Kidney (tissue), 14 donors: ENCODE results near the gene MX1. TPM values are rescaled to one million over a fixed set of nuclear protein-coding genes. Genes with fewer than 3 reads are reported as not detected.

Experiments used
- DNase-seq, 5 donors: peaks; one replicate each; pipeline ENCODE4 v3.0.0-alpha.2; 2013 to 2020
- FAIRE-seq: peaks from 2 replicates; lab custom pipeline; 2012; peaks lifted over from hg19 to GRCh38; lab: Jason Lieb, UNC
- H3K27ac ChIP-seq, 2 donors: one replicate each; pipeline ENCODE4 v1.7.0; 2013; ENCODE audit warnings: low read depth in 2 of 2, low read length in 2 of 2, inconsistent platforms in 1 of 2
- H3K27me3 ChIP-seq: one replicate; pipeline ENCODE4 v1.7.1; 2013; ENCODE audit warnings: low read length, inconsistent platforms; ENCODE audit not compliant: control insufficient read depth, insufficient read depth
- H3K36me3 ChIP-seq, 3 donors: one replicate each; pipeline versions ENCODE4 v1.7.0 to v1.7.1; 2013; ENCODE audit warnings: low read length in 3 of 3, control low read depth in 1 of 3, inconsistent platforms in 1 of 3; ENCODE audit not compliant: insufficient read depth in 3 of 3, control insufficient read depth in 2 of 3
- H3K4me1 ChIP-seq, 3 donors: one replicate each; pipeline versions ENCODE4 v1.7.0 to v1.7.1; 2013; ENCODE audit warnings: low read length in 3 of 3, inconsistent platforms in 1 of 3, low read depth in 1 of 3; ENCODE audit not compliant: control insufficient read depth in 2 of 3, insufficient read depth in 2 of 3
- H3K4me3 ChIP-seq, 3 donors: one replicate each; pipeline versions ENCODE4 v1.7.0 to v1.8.1; 2013; ENCODE audit warnings: low read length in 3 of 3, control low read depth in 1 of 3, inconsistent platforms in 1 of 3
- H3K9ac ChIP-seq, 3 donors: one replicate each; pipeline versions ENCODE4 v1.7.0 to v1.7.1; 2013; ENCODE audit warnings: low read length in 3 of 3, control low read depth in 1 of 3, inconsistent platforms in 1 of 3
- H3K9me3 ChIP-seq, 3 donors: one replicate each; pipeline versions ENCODE4 v1.7.0 to v1.7.1; 2013; ENCODE audit warnings: low read length in 3 of 3, control low read depth in 1 of 3, inconsistent platforms in 1 of 3; ENCODE audit not compliant: control insufficient read depth in 2 of 3, insufficient read depth in 1 of 3
- intact Hi-C: fragments of 100-400 bp; cut with DNase I; formaldehyde crosslinking; loops from one replicate; pipeline ENCODE4 v1.11.1; 2022
- polyA plus RNA-seq: library from polyadenylated mRNA; stranded (reverse); fragments of 350-450 nt; fragmentation: Illumina TruSeq; extraction: RNeasy Lipid Tissue Mini Kit (QIAGEN cat#74804); gene quantifications from one replicate; pipeline ENCODE4 v1.2.3, GENCODE V29; 2014; ENCODE audit warnings: low read depth, low replicate concordance; ENCODE audit not compliant: insufficient read depth
- total RNA-seq: library from RNA; stranded (reverse); fragmentation: NEBNext Ultra II Directional; extraction: Animal tissue kit (Norgen Biotek cat#: 25700); gene quantifications from one replicate; pipeline ENCODE4 v1.2.1, GENCODE V29; 2021
- TF ChIP-seq, protein P1 (sequence below): IDR thresholded peaks from 3 replicates; pipeline ENCODE4 v1.5.1; 2012; ENCODE audit warnings: mild to moderate bottlenecking, moderate library complexity, borderline replicate concordance; ENCODE audit not compliant: insufficient read depth; ENCODE audit errors: extremely low read depth
- donor health status: control.
- donor health status: control.
- donor health status: control.
- donor health status: control.
- donor health status: control.
- donor health status: DM: yes; HTN: yes; CAD: no.
- donor health status: Normal renal cell carcinoma (clear cell type).

Gene MX1
- total and polyA plus RNA-seq, 2 donors from 2014 or later, result 22.9 to 47.4 TPM

DNA sequence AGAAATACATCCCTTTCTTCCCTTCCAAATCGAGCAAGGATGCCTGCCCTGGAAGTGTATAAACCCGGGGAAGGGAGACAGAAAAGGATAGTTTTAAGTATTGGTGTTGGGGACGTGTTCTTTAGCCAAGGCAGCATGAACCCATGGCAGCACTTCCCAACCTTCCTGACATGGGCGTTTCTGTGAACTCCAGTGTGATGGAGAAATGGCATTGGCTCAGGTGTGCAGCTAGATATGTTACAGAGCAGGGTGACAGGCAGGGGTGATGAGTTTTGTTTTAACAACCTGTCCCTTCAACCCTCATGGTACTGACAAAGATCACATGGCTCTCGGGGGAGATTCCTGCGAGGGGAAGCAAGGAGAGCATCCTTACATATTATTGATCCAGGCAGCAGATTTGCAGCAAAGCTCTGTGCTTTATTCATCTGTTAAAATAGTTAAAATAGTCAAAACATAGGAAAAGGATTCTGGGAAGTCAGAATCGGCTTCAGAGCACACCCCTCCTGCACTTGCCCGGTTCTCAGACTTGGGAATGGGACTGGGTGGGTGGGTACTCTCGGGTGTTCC, 4.0 kb downstream of the MX1 start:
- Histone ChIP-seq H3K4me3 (no peak overlapping the region), H3K9ac (no peak overlapping the region), H3K4me1 (peaks cover 0 to 7% (median 0%) of the 10 kb centered on the region in 3 donors), H3K27ac (no peak overlapping the region), H3K36me3 (peaks cover 0 to 13% (median 3%) of the 10 kb centered on the region in 3 donors), H3K27me3 (no peaks in the 10 kb centered on the region), H3K9me3 (no peaks in the 10 kb centered on the region)
- intact Hi-C loops, result no loop called here
- TF ChIP-seq, protein P1, sequence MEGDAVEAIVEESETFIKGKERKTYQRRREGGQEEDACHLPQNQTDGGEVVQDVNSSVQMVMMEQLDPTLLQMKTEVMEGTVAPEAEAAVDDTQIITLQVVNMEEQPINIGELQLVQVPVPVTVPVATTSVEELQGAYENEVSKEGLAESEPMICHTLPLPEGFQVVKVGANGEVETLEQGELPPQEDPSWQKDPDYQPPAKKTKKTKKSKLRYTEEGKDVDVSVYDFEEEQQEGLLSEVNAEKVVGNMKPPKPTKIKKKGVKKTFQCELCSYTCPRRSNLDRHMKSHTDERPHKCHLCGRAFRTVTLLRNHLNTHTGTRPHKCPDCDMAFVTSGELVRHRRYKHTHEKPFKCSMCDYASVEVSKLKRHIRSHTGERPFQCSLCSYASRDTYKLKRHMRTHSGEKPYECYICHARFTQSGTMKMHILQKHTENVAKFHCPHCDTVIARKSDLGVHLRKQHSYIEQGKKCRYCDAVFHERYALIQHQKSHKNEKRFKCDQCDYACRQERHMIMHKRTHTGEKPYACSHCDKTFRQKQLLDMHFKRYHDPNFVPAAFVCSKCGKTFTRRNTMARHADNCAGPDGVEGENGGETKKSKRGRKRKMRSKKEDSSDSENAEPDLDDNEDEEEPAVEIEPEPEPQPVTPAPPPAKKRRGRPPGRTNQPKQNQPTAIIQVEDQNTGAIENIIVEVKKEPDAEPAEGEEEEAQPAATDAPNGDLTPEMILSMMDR, result no peak
- FAIRE-seq, result no peak
- DNase-seq, result no peak

DNA sequence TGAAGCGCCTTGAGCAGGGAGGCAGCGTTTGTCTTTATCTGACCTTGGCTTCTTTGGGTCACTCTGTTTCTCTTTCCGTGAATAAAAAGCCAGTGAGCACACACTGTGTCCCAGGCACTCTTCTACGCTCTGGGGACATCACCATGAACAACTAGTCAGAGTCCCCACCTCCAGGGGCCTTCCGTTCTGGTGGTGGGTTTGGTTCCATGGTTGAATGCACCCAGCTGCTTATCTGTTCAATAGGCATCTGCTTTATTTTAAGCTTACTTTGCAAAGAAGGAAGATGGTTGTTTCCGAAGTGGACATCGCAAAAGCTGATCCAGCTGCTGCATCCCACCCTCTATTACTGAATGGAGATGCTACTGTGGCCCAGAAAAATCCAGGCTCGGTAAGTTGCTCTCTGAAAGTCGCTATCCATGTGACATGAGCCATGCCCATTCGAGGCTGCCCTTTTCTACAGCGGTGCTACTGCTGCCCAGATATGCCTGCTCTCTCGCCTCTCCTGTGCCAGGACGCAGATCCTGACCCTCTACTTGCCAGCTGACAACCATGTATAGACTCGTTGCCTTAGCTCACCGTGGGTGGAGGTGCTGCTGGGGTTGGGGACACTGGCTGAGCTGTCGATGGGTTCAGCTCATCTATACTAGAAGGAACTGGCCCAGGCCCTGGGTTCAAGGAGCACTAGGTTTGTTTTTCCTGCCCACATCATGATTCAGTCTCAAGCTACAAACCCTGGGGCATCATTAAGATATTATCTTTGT, 5.9 kb downstream of the MX1 start:
- H3K4me1 ChIP-seq, result peaks cover 0 to 3% (median 0%) of the 10 kb centered on the region in 3 donors
- intact Hi-C loops, result no loop called here
- H3K27ac ChIP-seq, result no peak overlapping the region
- H3K9me3 ChIP-seq, result no peaks in the 10 kb centered on the region
- FAIRE-seq (no peak), DNase-seq (no peak)
- no peak overlapping the region for H3K4me3 ChIP-seq
- H3K9ac ChIP-seq, result no peak overlapping the region
- TF ChIP-seq, protein P1, result no peak
- peaks cover 0 to 24% (median 9%) of the 10 kb centered on the region in 3 donors for H3K36me3 ChIP-seq
- no peaks in the 10 kb centered on the region for H3K27me3 ChIP-seq

DNA sequence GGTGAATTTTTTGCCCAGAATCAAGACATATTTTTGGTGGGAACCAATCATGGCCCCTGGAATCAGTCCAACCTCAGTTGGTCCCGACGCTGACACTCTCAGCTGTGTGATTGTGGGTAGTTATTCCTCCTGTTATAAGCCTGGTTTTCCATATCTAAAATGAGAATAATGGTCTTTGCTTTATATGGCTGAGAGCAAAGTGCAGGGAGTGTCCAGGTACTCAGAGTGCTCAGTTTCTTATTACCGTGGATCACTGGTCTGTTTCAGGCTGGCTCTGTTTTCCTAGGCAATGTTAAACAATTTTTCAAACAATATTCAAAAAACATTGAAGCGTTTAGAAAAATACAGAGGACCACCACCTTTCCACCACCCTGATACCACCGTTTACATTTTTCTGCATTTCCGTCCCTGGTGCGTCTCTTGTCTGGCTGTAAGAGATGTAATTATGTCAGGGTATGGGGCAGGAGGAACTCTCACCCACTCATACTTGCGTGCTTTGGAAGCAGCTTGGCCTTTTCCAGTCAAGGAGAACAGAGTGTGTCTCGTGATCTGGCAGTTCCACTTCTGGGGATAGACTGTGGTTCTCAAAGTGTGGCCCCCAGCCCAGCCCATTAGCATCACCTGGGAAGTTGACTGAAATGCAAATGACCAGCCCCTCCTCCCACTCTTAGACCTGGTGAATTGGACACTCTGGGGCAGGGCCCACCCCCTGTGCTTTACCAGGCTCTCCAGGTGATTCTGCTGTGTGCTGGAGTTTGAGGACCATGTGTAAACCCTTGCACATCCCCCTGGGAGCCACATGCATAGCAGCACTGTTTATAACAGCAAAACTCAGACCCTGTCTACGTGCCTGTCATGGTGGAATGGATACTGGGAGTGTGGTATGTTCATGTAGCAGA, 6.8 kb downstream of the MX1 start:
- TF ChIP-seq, protein P1, result no peak
- intact Hi-C loops, result no loop called here
- H3K9ac ChIP-seq, result no peak overlapping the region
- DNase-seq (no peak), FAIRE-seq (no peak)
- no peak overlapping the region for H3K27ac ChIP-seq
- no peaks in the 10 kb centered on the region for H3K9me3 ChIP-seq
- H3K27me3 ChIP-seq, result no peaks in the 10 kb centered on the region
- no peak overlapping the region for H3K4me3 ChIP-seq
- peaks cover 0 to 25% (median 13%) of the 10 kb centered on the region in 3 donors for H3K36me3 ChIP-seq
- no peaks in the 10 kb centered on the region for H3K4me1 ChIP-seq
